Neuronal stem cell (in vitro differentiated cells): ENCODE results near the gene C20orf144.

ENCODE experiments used
- DNase-seq: peaks from one replicate; pipeline ENCODE4 v3.0.0-alpha.2; 2013; ENCODE audit warnings: low spot score
- H2AFZ ChIP-seq: one replicate; pipeline ENCODE4 v1.6.1; 2013; ENCODE audit warnings: mild to moderate bottlenecking, low read length, inconsistent platforms
- H2AK5ac ChIP-seq: 2 replicates; pipeline ENCODE4 v1.6.1; 2013; ENCODE audit warnings: low read depth, mild to moderate bottlenecking, inconsistent platforms, low read length, moderate library complexity, mixed read lengths
- H2BK120ac ChIP-seq: 2 replicates; pipeline ENCODE4 v1.6.1; 2013; ENCODE audit warnings: low read depth, mild to moderate bottlenecking, inconsistent platforms, low read length, moderate library complexity, mixed read lengths
- H2BK12ac ChIP-seq: one replicate; pipeline ENCODE4 v1.6.1; 2013; ENCODE audit warnings: low read length, inconsistent platforms
- H2BK15ac ChIP-seq: 2 replicates; pipeline ENCODE4 v1.6.1; 2013; ENCODE audit warnings: mild to moderate bottlenecking, low read length, inconsistent platforms, mixed read lengths
- H2BK5ac ChIP-seq: one replicate; pipeline ENCODE4 v1.6.1; 2013; ENCODE audit warnings: inconsistent platforms, mild to moderate bottlenecking, low read length, moderate library complexity
- H3K14ac ChIP-seq: one replicate; pipeline ENCODE4 v1.6.1; 2013; ENCODE audit warnings: low read length, inconsistent platforms
- H3K18ac ChIP-seq: 2 replicates; pipeline ENCODE4 v1.6.1; 2013; ENCODE audit warnings: low read length, inconsistent platforms
- H3K23ac ChIP-seq: 2 replicates; pipeline ENCODE4 v1.6.1; 2013; ENCODE audit warnings: low read depth, mild to moderate bottlenecking, mixed read lengths, low read length, inconsistent platforms; ENCODE audit not compliant: poor library complexity
- H3K27ac ChIP-seq: replicated peaks from 3 replicates; pipeline ENCODE4 v1.5.1; 2013; ENCODE audit warnings: low read length, inconsistent platforms
- H3K27me3 ChIP-seq, 3 experiments: 2 replicates each; pipeline ENCODE4 v1.6.1; 2013; ENCODE audit warnings: low read length in 3 of 3, mild to moderate bottlenecking in 2 of 3, inconsistent platforms in 1 of 3, low read depth in 1 of 3, mixed read lengths in 1 of 3, moderate library complexity in 1 of 3; ENCODE audit not compliant: control insufficient read depth in 3 of 3, insufficient read depth in 3 of 3
- H3K36me3 ChIP-seq, 2 donors: replicated peaks in 1 of 2; 2 replicates each; pipeline ENCODE4 v1.6.1; 2013; ENCODE audit warnings: low read length in 2 of 2; ENCODE audit not compliant: control insufficient read depth in 2 of 2, insufficient read depth in 2 of 2
- H3K4ac ChIP-seq: 2 replicates; pipeline ENCODE4 v1.6.1; 2013; ENCODE audit warnings: inconsistent platforms, mild to moderate bottlenecking, low read length, moderate library complexity
- H3K4me1 ChIP-seq, 2 donors: 1 replicate in 1 of 2; 2 replicates in 1 of 2; pipeline ENCODE4 v1.6.1; 2013; ENCODE audit warnings: low read length in 2 of 2, low read depth in 1 of 2; ENCODE audit not compliant: control insufficient read depth in 2 of 2, insufficient read depth in 1 of 2
- H3K4me2 ChIP-seq: one replicate; pipeline ENCODE4 v1.6.1; 2013; ENCODE audit warnings: mild to moderate bottlenecking, low read length, inconsistent platforms; ENCODE audit not compliant: insufficient read depth, poor library complexity, severe bottlenecking
- H3K4me3 ChIP-seq, 2 donors: 2 replicates each; pipeline ENCODE4 v1.5.1; 2013; ENCODE audit warnings: low read length in 2 of 2, mild to moderate bottlenecking in 2 of 2, inconsistent platforms in 1 of 2, moderate library complexity in 1 of 2
- H3K79me1 ChIP-seq: one replicate; pipeline ENCODE4 v1.6.1; 2013; ENCODE audit warnings: low read depth, mild to moderate bottlenecking, inconsistent platforms, low read length, moderate library complexity
- H3K9ac ChIP-seq: one replicate; pipeline ENCODE4 v1.6.1; 2013; ENCODE audit warnings: mild to moderate bottlenecking, low read depth, low read length, inconsistent platforms; ENCODE audit not compliant: poor library complexity
- H3K9me3 ChIP-seq, 2 donors: replicated peaks in 1 of 2; 2 replicates each; pipeline versions ENCODE3 to v1.6.1; 2013; ENCODE audit warnings: low read length in 2 of 2, mild to moderate bottlenecking in 2 of 2, inconsistent platforms in 1 of 2, low read depth in 1 of 2, mixed read lengths in 1 of 2, moderate library complexity in 1 of 2; ENCODE audit not compliant: control insufficient read depth in 2 of 2, insufficient read depth in 1 of 2
- H4K8ac ChIP-seq: one replicate; pipeline ENCODE4 v1.6.1; 2013; ENCODE audit warnings: low read depth, mild to moderate bottlenecking, inconsistent platforms, low read length, moderate library complexity
- H4K91ac ChIP-seq: one replicate; pipeline ENCODE4 v1.6.1; 2013; ENCODE audit warnings: low read length, low read depth, mild to moderate bottlenecking, inconsistent platforms; ENCODE audit not compliant: poor library complexity
- WGBS, 2 donors: extraction: QIAGEN DNeasy Blood & Tissue Kit; methylation state at CpG; one replicate each; pipeline ENCODE4 v1.1.7; 2013; ENCODE audit warnings: missing lambda C conversion rate in 2 of 2, mixed read lengths in 1 of 2; ENCODE audit not compliant: insufficient read length in 2 of 2, insufficient replicate concordance in 1 of 2; ENCODE audit errors: extremely low coverage in 2 of 2; 5-methylcytosine and 5-hydroxymethylcytosine counted together

The C20orf144 gene

GRCh38 chr20:33649201-33649681 lies 12.9 kb upstream of the C20orf144 start:
- H2BK15ac ChIP-seq, result no peak overlapping the region
- H3K4me1 ChIP-seq, result peaks cover 0 to 5% of the 10 kb centered on the region in 2 donors
- H2AFZ ChIP-seq, result no peak overlapping the region
- H3K4ac ChIP-seq, result no peak overlapping the region
- no peak overlapping the region for H3K18ac ChIP-seq
- DNase-seq, result no peak
- no peak overlapping the region for H2AK5ac ChIP-seq
- H3K9ac ChIP-seq, result no peak overlapping the region
- H3K9me3 ChIP-seq, result no peaks in the 10 kb centered on the region
- WGBS, 2 donors, result no CpG with 5 or more reads among the region's 19 CpGs
- H3K27ac ChIP-seq, result no peak overlapping the region
- no peak overlapping the region for H2BK5ac ChIP-seq
- peaks cover 2% of the 10 kb centered on the region for H3K79me1 ChIP-seq
- H3K4me2 ChIP-seq, result no peak overlapping the region
- no peak overlapping the region for H2BK12ac ChIP-seq
- no peak overlapping the region for H4K8ac ChIP-seq
- no peaks in the 10 kb centered on the region for H3K27me3 ChIP-seq
- peak overlapping the region; percentile 17 for H3K23ac ChIP-seq
- no peak overlapping the region for H3K14ac ChIP-seq
- H3K36me3 ChIP-seq, result peaks cover 15 to 37% of the 10 kb centered on the region in 2 donors
- H3K4me3 ChIP-seq, result no peak overlapping the region
- H4K91ac ChIP-seq, result no peak overlapping the region
- no peak overlapping the region for H2BK120ac ChIP-seq

GRCh38 chr20:33650111-33650752 lies 11.9 kb upstream of the C20orf144 start:
- Histone ChIP-seq H3K9ac (no peak overlapping the region), H3K4me1 (peaks cover 0 to 5% of the 10 kb centered on the region in 2 donors), H3K27me3 (no peaks in the 10 kb centered on the region), H3K9me3 (no peaks in the 10 kb centered on the region), H3K4me3 (no peak overlapping the region), H3K27ac (no peak overlapping the region), H4K8ac (no peak overlapping the region), H3K36me3 (peaks cover 6 to 27% of the 10 kb centered on the region in 2 donors), H2AFZ (no peak overlapping the region), H2AK5ac (no peak overlapping the region), H3K23ac (no peak overlapping the region), H3K14ac (no peak overlapping the region), H2BK15ac (no peak overlapping the region), H4K91ac (no peak overlapping the region), H2BK5ac (no peak overlapping the region), H3K18ac (no peak overlapping the region), H3K4me2 (no peak overlapping the region), H3K4ac (no peak overlapping the region), H2BK120ac (no peak overlapping the region), H3K79me1 (no peaks in the 10 kb centered on the region), H2BK12ac (no peak overlapping the region)
- no peak for DNase-seq
- WGBS, 2 donors, result no CpG with 5 or more reads among the region's 11 CpGs

DNA sequence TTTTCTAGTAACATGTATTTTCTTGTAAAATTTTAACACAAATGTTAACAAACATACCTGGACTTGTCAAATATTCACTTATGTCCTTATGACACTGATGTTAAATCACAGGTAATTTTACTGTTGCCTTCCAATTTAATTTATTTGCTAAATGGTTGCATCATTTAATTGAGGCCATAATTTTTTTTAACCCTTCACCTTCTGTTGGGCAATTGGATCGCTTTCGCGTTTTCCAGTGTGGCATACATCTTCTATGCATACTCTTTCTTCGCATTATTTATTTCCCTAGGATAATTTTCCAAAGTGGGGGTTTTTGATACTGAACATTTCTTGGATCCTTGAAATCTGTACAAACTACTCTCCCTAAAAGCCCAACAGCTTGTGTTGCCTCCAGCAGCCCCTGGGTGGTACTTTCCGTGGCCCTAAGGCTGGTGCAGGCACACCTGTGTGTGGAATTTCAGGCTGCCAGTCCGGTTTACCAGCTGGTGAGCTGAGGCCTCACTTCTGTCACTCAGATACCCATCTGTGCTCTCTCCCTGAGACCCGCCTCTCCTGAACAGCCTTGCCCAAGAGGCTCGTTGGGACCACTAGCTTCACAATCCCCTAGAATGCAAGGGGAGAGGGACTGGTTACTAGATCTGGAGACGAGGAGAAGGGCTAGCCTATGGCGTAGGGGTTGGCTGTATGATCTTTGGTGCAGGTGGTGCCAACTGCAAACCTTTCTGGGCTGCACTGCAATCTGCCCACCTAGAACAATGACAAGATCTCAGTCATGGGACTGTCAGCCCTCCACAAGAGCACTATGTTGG lies 11.2 kb upstream of the C20orf144 start:
- H3K4me2 ChIP-seq, result no peak overlapping the region
- no peaks in the 10 kb centered on the region for H3K79me1 ChIP-seq
- no peak overlapping the region for H2BK120ac ChIP-seq
- no peak for DNase-seq
- no peak overlapping the region for H2AFZ ChIP-seq
- H3K27ac ChIP-seq, result no peak overlapping the region
- H3K9me3 ChIP-seq, result no peaks in the 10 kb centered on the region
- H2BK5ac ChIP-seq, result no peak overlapping the region
- H3K4me1 ChIP-seq, result peaks cover 0 to 5% of the 10 kb centered on the region in 2 donors
- no peak overlapping the region for H3K9ac ChIP-seq
- peaks cover 3 to 21% of the 10 kb centered on the region in 2 donors for H3K36me3 ChIP-seq
- WGBS, 2 donors, result no CpG with 5 or more reads among the region's 10 CpGs
- no peak overlapping the region for H2AK5ac ChIP-seq
- no peak overlapping the region for H2BK15ac ChIP-seq
- H2BK12ac ChIP-seq, result no peak overlapping the region
- no peak overlapping the region for H3K18ac ChIP-seq
- H4K8ac ChIP-seq, result no peak overlapping the region
- no peak overlapping the region for H3K14ac ChIP-seq
- H3K27me3 ChIP-seq, result no peaks in the 10 kb centered on the region
- H4K91ac ChIP-seq, result no peak overlapping the region
- no peak overlapping the region for H3K4me3 ChIP-seq
- H3K23ac ChIP-seq, result no peak overlapping the region
- no peak overlapping the region for H3K4ac ChIP-seq

GRCh38 chr20:33651562-33652048 lies 10.5 kb upstream of the C20orf144 start:
- Histone ChIP-seq H4K91ac (no peak overlapping the region), H3K27me3 (no peaks in the 10 kb centered on the region), H3K9me3 (no peaks in the 10 kb centered on the region)

More at GRCh38 chr20:33651562-33652048, 10.5 kb upstream of the C20orf144 start:
- peaks cover 3 to 16% of the 10 kb centered on the region in 2 donors for H3K36me3 ChIP-seq
- H3K18ac ChIP-seq, result no peak overlapping the region
- H3K27ac ChIP-seq, result no peak overlapping the region
- H3K23ac ChIP-seq, result no peak overlapping the region
- H2BK12ac ChIP-seq, result no peak overlapping the region
- H3K4me2 ChIP-seq, result no peak overlapping the region
- peaks cover 0 to 5% of the 10 kb centered on the region in 2 donors for H3K4me1 ChIP-seq
- DNase-seq, result no peak
- H2AK5ac ChIP-seq, result no peak overlapping the region
- no peaks in the 10 kb centered on the region for H3K79me1 ChIP-seq
- H2BK120ac ChIP-seq, result no peak overlapping the region
- no peak overlapping the region for H4K8ac ChIP-seq
- no peak overlapping the region for H2BK15ac ChIP-seq
- H2AFZ ChIP-seq, result no peak overlapping the region
- no peak overlapping the region for H3K4ac ChIP-seq
- WGBS, 2 donors, result no CpG with 5 or more reads among the region's 13 CpGs
- H3K9ac ChIP-seq, result no peak overlapping the region
- no peak overlapping the region for H2BK5ac ChIP-seq
- no peak overlapping the region for H3K4me3 ChIP-seq
- H3K14ac ChIP-seq, result no peak overlapping the region
